Ascending aorta (tissue), 2 donors: Measurements from ENCODE around the gene TUBB4B. TPM values are rescaled to one million over a fixed set of nuclear protein-coding genes. Genes with fewer than 3 reads are reported as not detected.

ENCODE experiments used
- DNase-seq, 2 donors: peaks; one replicate each; pipeline ENCODE4 v3.0.0-alpha.2; 2019; ENCODE audit warnings: low spot score in 2 of 2
- H3K27ac ChIP-seq, 2 donors: fragments of 200-600 bp; sonication (generic); one replicate each; pipeline ENCODE4 v1.5.1; 2016 to 2017; ENCODE audit warnings: mild to moderate bottlenecking in 1 of 2
- H3K27me3 ChIP-seq: fragments of 200-600 bp; sonication (generic); one replicate; pipeline ENCODE4 v1.5.1; 2017
- H3K36me3 ChIP-seq, 2 donors: fragments of 200-600 bp; sonication (generic); one replicate each; pipeline ENCODE4 v1.5.1; 2016
- H3K4me1 ChIP-seq, 2 donors: fragments of 200-600 bp; sonication (generic); one replicate each; pipeline ENCODE4 v1.5.1; 2016 to 2017; ENCODE audit warnings: mild to moderate bottlenecking in 1 of 2
- H3K4me3 ChIP-seq, 2 donors: fragments of 200-600 bp; sonication (generic); one replicate each; pipeline ENCODE4 v1.5.1; 2016 to 2017; ENCODE audit warnings: mild to moderate bottlenecking in 1 of 2
- H3K9me3 ChIP-seq, 2 donors: fragments of 200-600 bp; sonication (generic); one replicate each; pipeline ENCODE4 v1.5.1; 2016
- intact Hi-C: fragments of 100-400 bp; cut with DNase I; formaldehyde crosslinking; loops from one replicate; pipeline ENCODE4 v1.15.1; 2023
- total RNA-seq: library from RNA; depleted of rRNA; stranded (reverse); fragments of >200 nt; gene quantifications from one replicate; pipeline ENCODE4 v1.1.0, GENCODE V29; 2016
- TF ChIP-seq, protein P1 (sequence below), 3 experiments: fragments of 200-600 bp in 2 of 3; fragments of 450-650 bp in 1 of 3; sonication (generic) in 2 of 3; IDR thresholded peaks; one replicate each; pipeline ENCODE4 v1.5.1; 2016 to 2019; ENCODE audit warnings: antibody characterized with exemption in 3 of 3, mild to moderate bottlenecking in 1 of 3, moderate library complexity in 1 of 3

Gene TUBB4B
- total RNA-seq, 1 donor from 2014 or later: 403 TPM

DNA sequence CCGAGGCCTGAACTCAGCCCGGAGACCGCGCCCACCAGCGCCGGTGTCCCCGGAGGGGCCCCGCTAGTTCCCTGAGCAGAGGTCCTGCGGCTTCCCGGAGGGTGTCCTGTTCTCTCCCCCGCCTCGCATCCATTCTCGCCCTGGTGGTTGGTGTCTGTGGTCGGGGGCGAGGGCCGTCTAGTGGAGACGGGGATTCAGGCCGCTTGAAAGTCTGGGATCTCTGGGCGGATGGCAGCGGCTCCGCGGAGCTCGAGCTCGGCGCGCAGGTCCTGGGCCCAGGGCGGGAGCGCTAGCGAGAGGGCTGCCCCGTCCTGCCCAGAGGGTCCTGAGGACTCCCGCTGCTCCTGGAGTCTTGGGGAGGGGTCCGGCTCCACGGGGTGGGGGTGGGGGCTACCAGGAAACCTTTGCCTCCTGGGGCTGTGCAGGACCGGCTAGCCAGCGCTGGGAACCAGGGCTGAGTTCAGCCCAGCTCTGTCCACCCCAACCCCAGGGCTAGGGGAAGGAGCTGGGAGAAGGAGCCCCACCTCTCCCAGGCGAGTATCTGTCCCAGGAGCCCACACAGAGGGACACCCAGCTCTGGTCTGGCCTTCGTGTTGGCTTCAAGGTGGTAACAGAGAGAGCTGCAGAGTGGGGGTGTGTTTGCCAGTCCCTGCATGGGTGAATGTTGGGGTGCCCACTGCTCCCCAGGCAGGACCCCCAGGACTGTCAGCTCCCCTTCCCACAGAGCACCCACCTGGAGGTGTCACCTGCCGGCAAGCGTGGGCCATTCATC is 40.4 kb downstream of the TUBB4B start:
- Histone ChIP-seq H3K36me3 (peaks cover 12 to 25% of the 10 kb centered on the region in 2 donors), H3K4me1 (peaks cover 1 to 7% of the 10 kb centered on the region in 2 donors), H3K27me3 (no peaks in the 10 kb centered on the region), H3K4me3 (no peak overlapping the region), H3K9me3 (peaks cover 0 to 6% of the 10 kb centered on the region in 2 donors), H3K27ac (no peak overlapping the region)
- TF ChIP-seq, protein P1, sequence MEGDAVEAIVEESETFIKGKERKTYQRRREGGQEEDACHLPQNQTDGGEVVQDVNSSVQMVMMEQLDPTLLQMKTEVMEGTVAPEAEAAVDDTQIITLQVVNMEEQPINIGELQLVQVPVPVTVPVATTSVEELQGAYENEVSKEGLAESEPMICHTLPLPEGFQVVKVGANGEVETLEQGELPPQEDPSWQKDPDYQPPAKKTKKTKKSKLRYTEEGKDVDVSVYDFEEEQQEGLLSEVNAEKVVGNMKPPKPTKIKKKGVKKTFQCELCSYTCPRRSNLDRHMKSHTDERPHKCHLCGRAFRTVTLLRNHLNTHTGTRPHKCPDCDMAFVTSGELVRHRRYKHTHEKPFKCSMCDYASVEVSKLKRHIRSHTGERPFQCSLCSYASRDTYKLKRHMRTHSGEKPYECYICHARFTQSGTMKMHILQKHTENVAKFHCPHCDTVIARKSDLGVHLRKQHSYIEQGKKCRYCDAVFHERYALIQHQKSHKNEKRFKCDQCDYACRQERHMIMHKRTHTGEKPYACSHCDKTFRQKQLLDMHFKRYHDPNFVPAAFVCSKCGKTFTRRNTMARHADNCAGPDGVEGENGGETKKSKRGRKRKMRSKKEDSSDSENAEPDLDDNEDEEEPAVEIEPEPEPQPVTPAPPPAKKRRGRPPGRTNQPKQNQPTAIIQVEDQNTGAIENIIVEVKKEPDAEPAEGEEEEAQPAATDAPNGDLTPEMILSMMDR (IDR thresholded peaks at IDR 0.05): no peak
- no peak for DNase-seq
- intact Hi-C loops: no loop called here

DNA sequence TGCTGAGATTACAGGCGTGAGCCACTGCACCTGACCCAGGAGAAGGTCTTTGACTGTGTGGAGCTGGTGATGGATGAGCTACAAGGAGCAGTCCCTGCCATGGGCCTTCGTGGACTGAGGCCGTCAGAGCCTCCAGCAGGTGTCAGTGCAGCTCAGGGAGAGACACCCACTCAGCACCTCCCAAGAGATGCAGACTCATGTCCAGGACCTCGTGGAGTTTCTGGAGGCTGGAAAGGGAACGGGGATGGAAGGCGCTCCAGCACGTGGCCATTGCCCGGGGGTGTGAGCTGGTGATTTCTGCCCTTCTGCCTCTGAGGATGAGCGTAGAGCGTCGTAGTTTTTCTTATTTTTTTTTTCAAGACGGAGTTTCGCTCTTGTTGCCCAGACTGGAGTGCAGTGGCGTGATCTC is 45.9 kb downstream of the TUBB4B start:
- Histone ChIP-seq H3K4me3 (no peak overlapping the region), H3K9me3 (peaks cover 0 to 6% of the 10 kb centered on the region in 2 donors), H3K27me3 (no peaks in the 10 kb centered on the region), H3K27ac (no peak overlapping the region), H3K4me1 (no peaks in the 10 kb centered on the region), H3K36me3 (no peaks in the 10 kb centered on the region)
- intact Hi-C loops: no loop called here
- TF ChIP-seq, protein P1 (IDR thresholded peaks at IDR 0.05): peak in 2 of 3 experiments; percentile 11 to 42
- DNase-seq: no peak

DNA sequence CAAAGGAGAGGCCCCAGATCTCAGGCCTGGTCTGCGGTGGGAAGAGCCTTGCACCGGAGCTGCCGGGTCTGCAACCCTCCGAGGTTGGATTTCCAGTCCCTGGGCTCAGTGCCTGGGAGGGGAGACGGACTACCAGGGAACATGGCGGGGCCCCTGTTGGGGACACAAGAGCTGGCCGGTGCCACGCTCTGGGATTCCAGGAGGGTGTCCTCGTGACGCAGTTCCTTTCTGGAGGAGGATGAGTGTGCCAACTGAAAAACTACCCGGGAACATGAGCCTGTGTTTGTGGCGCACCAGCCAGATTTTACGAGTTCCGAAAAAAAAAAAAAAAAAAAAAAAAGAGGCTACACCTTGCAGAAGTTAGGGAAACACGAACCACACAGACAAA is 52.0 kb downstream of the TUBB4B start:
- DNase-seq: no peak
- H3K36me3 ChIP-seq: no peaks in the 10 kb centered on the region
- H3K4me1 ChIP-seq: peaks cover 4 to 7% of the 10 kb centered on the region in 2 donors
- no peaks in the 10 kb centered on the region for H3K9me3 ChIP-seq
- peaks cover 22% of the 10 kb centered on the region for H3K27me3 ChIP-seq
- no peak overlapping the region for H3K4me3 ChIP-seq
- intact Hi-C loops: loop anchor here (10.0 kb wide), 1 partner anchor 232 kb away; no protein-coding TSS in a partner anchor
- TF ChIP-seq, protein P1 (IDR thresholded peaks at IDR 0.05): no peak
- no peak overlapping the region for H3K27ac ChIP-seq

Other genes starting within 250 kb of the TUBB4B start
- gene PAXX, start 248.9 kb upstream of the TUBB4B start, total RNA-seq: 87.0 TPM
- gene CLIC3, start 244.7 kb upstream of the TUBB4B start, total RNA-seq: 2.8 TPM
- gene ABCA2, start 213.1 kb upstream of the TUBB4B start, total RNA-seq: 102 TPM
- not detected for gene FUT7, start 209.2 kb upstream of the TUBB4B start, total RNA-seq
- 579 TPM for gene NPDC1, start 195.1 kb upstream of the TUBB4B start, total RNA-seq
- not detected for gene ENTPD2, start 187.2 kb upstream of the TUBB4B start, total RNA-seq
- gene SAPCD2, start 170.7 kb upstream of the TUBB4B start, total RNA-seq: 8.7 TPM
- 17.1 TPM for gene UAP1L1, start 163.8 kb upstream of the TUBB4B start, total RNA-seq
- gene MAN1B1, start 154.3 kb upstream of the TUBB4B start, total RNA-seq: 85.3 TPM
- 176 TPM for gene DPP7, start 126.6 kb upstream of the TUBB4B start, total RNA-seq
- gene GRIN1, start 102.1 kb upstream of the TUBB4B start, total RNA-seq: not detected
- gene LRRC26, start 71.2 kb upstream of the TUBB4B start, total RNA-seq: not detected
- gene TMEM210, start 69.2 kb upstream of the TUBB4B start, total RNA-seq: not detected
- gene ANAPC2, start 52.7 kb upstream of the TUBB4B start, total RNA-seq: 24.1 TPM
- gene SSNA1, start 52.6 kb upstream of the TUBB4B start, total RNA-seq: 123 TPM
- gene TPRN, start 40.5 kb upstream of the TUBB4B start, total RNA-seq: 2.8 TPM
- 24.3 TPM for gene TMEM203, start 35.6 kb upstream of the TUBB4B start, total RNA-seq
- gene NDOR1, start 35.6 kb upstream of the TUBB4B start, total RNA-seq: 27.0 TPM
- 6.7 TPM for gene RNF208, start 19.0 kb upstream of the TUBB4B start, total RNA-seq
- not detected for gene CYSRT1, start 16.1 kb upstream of the TUBB4B start, total RNA-seq
- not detected for gene RNF224, start 13.8 kb upstream of the TUBB4B start, total RNA-seq
- gene SLC34A3, start 10.4 kb upstream of the TUBB4B start, total RNA-seq: not detected
- not detected for gene STPG3, start 10.0 kb downstream of the TUBB4B start, total RNA-seq
- gene NELFB, start 14.0 kb downstream of the TUBB4B start, total RNA-seq: 71.7 TPM
- gene TOR4A, start 36.4 kb downstream of the TUBB4B start, total RNA-seq: 38.3 TPM
- gene NRARP, start 61.0 kb downstream of the TUBB4B start, total RNA-seq: 51.7 TPM
- 16.7 TPM for gene EXD3, start 181.9 kb downstream of the TUBB4B start, total RNA-seq
- 6.9 TPM for gene NOXA1, start 182.1 kb downstream of the TUBB4B start, total RNA-seq
- gene ENTPD8, start 200.1 kb downstream of the TUBB4B start, total RNA-seq: not detected
- 231 TPM for gene NSMF, start 218.0 kb downstream of the TUBB4B start, total RNA-seq